Aorta (tissue), 5 donors: ENCODE results near the gene C11orf54. TPM values are rescaled to one million over a fixed set of nuclear protein-coding genes. Genes with fewer than 3 reads are reported as not detected.

Experiments used
- ATAC-seq: fragments of 200-7000 bp; cut with Tn5 transposase; one replicate; pipeline ENCODE4 v1.9.1; 2022; ENCODE audit warnings: moderate library complexity; ENCODE audit not compliant: low FRiP score
- DNase-seq, 2 donors: peaks; one replicate each; pipeline ENCODE4 v3.0.0-alpha.2; 2020
- H3K27ac ChIP-seq, 2 donors: one replicate each; pipeline ENCODE4 v1.5.1; 2013; ENCODE audit warnings: low read length in 2 of 2, mild to moderate bottlenecking in 2 of 2, moderate library complexity in 2 of 2, control low read depth in 1 of 2, inconsistent platforms in 1 of 2, low read depth in 1 of 2
- H3K27me3 ChIP-seq, 2 donors: one replicate each; pipeline ENCODE4 v1.6.1; 2013; ENCODE audit warnings: control low read depth in 1 of 2, low read length in 1 of 2, mild to moderate bottlenecking in 1 of 2, moderate library complexity in 1 of 2; ENCODE audit not compliant: insufficient read depth in 2 of 2, control insufficient read depth in 1 of 2
- H3K36me3 ChIP-seq, 2 donors: one replicate each; pipeline ENCODE4 v1.6.1; 2013; ENCODE audit warnings: control low read depth in 1 of 2, low read length in 1 of 2, mild to moderate bottlenecking in 1 of 2; ENCODE audit not compliant: insufficient read depth in 2 of 2, control insufficient read depth in 1 of 2
- H3K4me1 ChIP-seq, 2 donors: one replicate each; pipeline ENCODE4 v1.6.1; 2013; ENCODE audit warnings: low read length in 2 of 2, control low read depth in 1 of 2, mild to moderate bottlenecking in 1 of 2, moderate library complexity in 1 of 2; ENCODE audit not compliant: insufficient read depth in 2 of 2, control insufficient read depth in 1 of 2
- H3K4me3 ChIP-seq, 2 donors: one replicate each; pipeline ENCODE4 v1.5.1; 2013; ENCODE audit warnings: low read length in 2 of 2, control low read depth in 1 of 2, mild to moderate bottlenecking in 1 of 2
- H3K9me3 ChIP-seq: one replicate; pipeline ENCODE4 v1.6.1; 2013; ENCODE audit warnings: mild to moderate bottlenecking, low read length; ENCODE audit not compliant: control insufficient read depth
- WGBS, 2 donors: extraction: QIAGEN DNeasy Blood & Tissue Kit; methylation state at CpG; one replicate each; pipeline ENCODE4 v1.1.7; 2013; 5-methylcytosine and 5-hydroxymethylcytosine counted together
- intact Hi-C, 2 donors: fragments of 100-400 bp; cut with DNase I; formaldehyde crosslinking; loops; one replicate each; pipeline versions ENCODE4 v1.14.2 to v1.15.0; 2022
- polyA plus RNA-seq, 2 donors: library from polyadenylated mRNA; stranded (reverse); fragments of 200-250 nt; gene quantifications; one replicate each; pipeline ENCODE4 v1.2.3, GENCODE V29; 2013
- total RNA-seq, 2 donors: library from RNA; stranded (reverse); fragmentation: NEBNext Ultra II Directional; extraction: Animal tissue kit (Norgen Biotek cat#: 25700); gene quantifications; one replicate each; pipeline ENCODE4 v1.2.1, GENCODE V29; 2021
- donor health status: healthy with polysubstance abuse.
- donor health status: Bipolar disorder and iron deficiency.
- donor health status: DM: no; HTN: no; CAD: no.
- donor health status: DM: no; HTN: no; CAD: no.
- donor health status: DM: yes; HTN: yes; CAD: no.

Gene C11orf54
- total and polyA plus RNA-seq, 4 donors: 23.1 to 31.2 (median 28.8) TPM

DNA sequence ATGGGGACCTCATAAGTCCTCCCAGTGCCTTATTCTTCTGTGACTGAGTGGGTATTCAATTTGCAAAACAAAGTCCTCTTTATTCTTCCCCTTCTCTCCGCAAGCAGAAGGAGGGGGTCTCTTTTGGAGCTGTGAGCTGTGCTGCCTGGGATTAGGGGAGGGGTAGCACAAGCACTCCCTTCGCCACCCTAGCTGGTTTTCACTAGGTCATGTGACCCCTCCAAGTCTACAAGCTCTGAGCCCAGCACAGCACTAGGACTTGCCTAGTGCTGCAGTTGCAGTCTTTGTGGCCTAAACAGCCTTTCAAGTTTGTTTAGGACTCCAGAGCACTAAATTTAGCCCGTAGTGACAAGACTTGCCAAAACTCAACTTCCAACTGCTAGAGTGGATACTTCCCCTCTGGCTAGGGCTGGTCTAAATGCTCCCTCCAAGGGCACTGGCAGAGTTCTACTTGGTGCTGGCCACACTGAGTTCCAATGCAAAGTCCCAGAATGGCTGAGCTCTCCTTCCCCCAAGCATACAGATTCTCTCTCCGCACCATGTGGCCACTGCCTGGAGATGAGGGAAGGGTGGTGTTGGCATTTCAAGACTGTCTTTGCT, 25.6 kb upstream of the C11orf54 start:
- intact Hi-C loops: no loop called here
- Histone ChIP-seq H3K27me3 (no peaks in the 10 kb centered on the region), H3K4me1 (no peaks in the 10 kb centered on the region), H3K9me3 (no peaks in the 10 kb centered on the region), H3K4me3 (no peak overlapping the region), H3K36me3 (no peaks in the 10 kb centered on the region), H3K27ac (no peak overlapping the region)
- 83 to 85% methylated on average over 4 of the region's 4 CpGs for WGBS, 2 donors
- ATAC-seq: no peak
- no peak for DNase-seq

GRCh38 chr11:93717501-93717900, 24.0 kb upstream of the C11orf54 start:
- Histone ChIP-seq H3K36me3 (no peaks in the 10 kb centered on the region), H3K27ac (no peak overlapping the region), H3K9me3 (no peaks in the 10 kb centered on the region), H3K4me3 (no peak overlapping the region), H3K27me3 (no peaks in the 10 kb centered on the region), H3K4me1 (no peaks in the 10 kb centered on the region)
- WGBS, 2 donors: 86 to 95% methylated on average over 1 of the region's 1 CpG
- intact Hi-C loops: no loop called here
- ATAC-seq: no peak
- no peak for DNase-seq

DNA sequence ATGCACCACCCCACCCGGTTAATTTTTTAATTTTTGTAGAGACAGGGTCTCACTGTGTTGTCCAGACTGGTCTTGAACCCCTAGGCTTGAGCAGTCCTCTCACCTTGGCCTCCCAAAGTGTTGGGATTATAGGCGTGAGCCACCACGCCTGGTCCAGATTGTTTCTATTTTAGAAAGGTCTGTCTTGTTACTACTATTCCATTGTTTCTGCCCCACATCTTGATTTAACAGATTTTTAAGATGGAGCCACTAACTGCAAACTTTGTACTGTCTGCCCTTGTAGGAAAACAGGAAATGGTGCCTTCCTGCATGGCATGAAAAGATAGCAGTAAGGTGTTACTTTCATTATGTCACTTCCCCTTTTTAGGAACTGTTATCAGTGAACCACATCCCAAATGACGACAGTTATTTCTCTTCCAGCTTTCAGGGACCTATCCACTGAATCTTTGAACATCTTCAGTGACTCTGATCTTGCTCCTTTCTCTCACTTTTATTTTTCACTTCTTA, 23.4 kb upstream of the C11orf54 start:
- no peak for DNase-seq
- Histone ChIP-seq H3K4me3 (no peak overlapping the region), H3K36me3 (no peaks in the 10 kb centered on the region), H3K9me3 (no peaks in the 10 kb centered on the region), H3K27me3 (no peaks in the 10 kb centered on the region), H3K4me1 (no peaks in the 10 kb centered on the region), H3K27ac (no peak overlapping the region)
- ATAC-seq: no peak
- WGBS, 2 donors: 80 to 89% methylated on average over 4 of the region's 4 CpGs
- intact Hi-C loops: no loop called here

GRCh38 chr11:93719310-93719709, 22.2 kb upstream of the C11orf54 start:
- 94 to 95% methylated on average over 4 of the region's 4 CpGs for WGBS, 2 donors
- DNase-seq (no peak), ATAC-seq (no peak)
- H3K36me3 ChIP-seq: no peaks in the 10 kb centered on the region
- no peak overlapping the region for H3K27ac ChIP-seq
- intact Hi-C loops: no loop called here
- no peaks in the 10 kb centered on the region for H3K27me3 ChIP-seq
- H3K4me3 ChIP-seq: no peak overlapping the region
- no peaks in the 10 kb centered on the region for H3K4me1 ChIP-seq
- no peaks in the 10 kb centered on the region for H3K9me3 ChIP-seq

DNA sequence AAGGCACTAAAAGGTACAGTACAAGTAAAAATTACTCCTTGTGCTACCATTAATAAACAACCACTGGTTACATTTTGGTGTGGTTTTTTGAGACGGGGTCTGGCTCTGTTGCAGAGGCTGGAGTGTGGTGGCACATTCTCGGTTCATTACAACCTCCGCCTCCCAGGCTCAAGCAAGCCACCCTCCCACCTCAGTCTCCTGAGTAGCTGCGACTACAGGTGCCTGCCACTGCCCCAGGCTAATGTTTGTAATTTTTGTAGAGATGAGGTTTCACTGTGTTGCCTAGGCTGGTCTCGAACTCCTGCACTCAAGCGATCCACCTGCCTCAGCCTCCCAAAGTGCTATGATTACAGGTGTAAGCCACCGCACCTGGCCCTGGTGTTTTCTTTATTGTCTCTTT, 20.9 kb upstream of the C11orf54 start:
- no peaks in the 10 kb centered on the region for H3K9me3 ChIP-seq
- H3K27ac ChIP-seq: no peak overlapping the region
- no peak for ATAC-seq
- H3K36me3 ChIP-seq: no peaks in the 10 kb centered on the region
- H3K27me3 ChIP-seq: no peaks in the 10 kb centered on the region
- no peak for DNase-seq
- H3K4me1 ChIP-seq: no peaks in the 10 kb centered on the region
- no peak overlapping the region for H3K4me3 ChIP-seq
- WGBS, 2 donors: 93 to 96% methylated on average over 7 of the region's 7 CpGs
- intact Hi-C loops: no loop called here

- no peaks in the 10 kb centered on the region for H3K9me3 ChIP-seq
Observed at GRCh38 chr11:93724089-93724488, 17.4 kb upstream of the C11orf54 start.

GRCh38 chr11:93727985-93728791, 13.3 kb upstream of the C11orf54 start:
- no peaks in the 10 kb centered on the region for H3K9me3 ChIP-seq
- WGBS, 2 donors: 49 to 55% methylated on average over 4 of the region's 4 CpGs

More at GRCh38 chr11:93724089-93724488, 17.4 kb upstream of the C11orf54 start:
- H3K27ac ChIP-seq: no peak overlapping the region
- intact Hi-C loops: no loop called here
- H3K4me3 ChIP-seq: no peak overlapping the region
- H3K36me3 ChIP-seq: peaks cover 0 to 1% of the 10 kb centered on the region in 2 donors
- no peak for DNase-seq
- ATAC-seq: no peak
- H3K4me1 ChIP-seq: no peaks in the 10 kb centered on the region
- 93 to 95% methylated on average over 1 of the region's 1 CpG for WGBS, 2 donors
- H3K27me3 ChIP-seq: no peaks in the 10 kb centered on the region

GRCh38 chr11:93728792-93729128, 12.7 kb upstream of the C11orf54 start:
- H3K4me3 ChIP-seq: no peak overlapping the region

More at GRCh38 chr11:93727985-93728791, 13.3 kb upstream of the C11orf54 start:
- Histone ChIP-seq H3K4me3 (no peak overlapping the region), H3K27ac (no peak overlapping the region), H3K4me1 (no peaks in the 10 kb centered on the region), H3K36me3 (peaks cover 3% of the 10 kb centered on the region in 2 donors), H3K27me3 (no peaks in the 10 kb centered on the region)
- no peak for DNase-seq
- no peak for ATAC-seq
- intact Hi-C loops: no loop called here

GRCh38 chr11:93729129-93729616, 12.3 kb upstream of the C11orf54 start:
- Histone ChIP-seq H3K4me1 (no peaks in the 10 kb centered on the region), H3K36me3 (peaks cover 3% of the 10 kb centered on the region in 2 donors), H3K27ac (no peak overlapping the region), H3K4me3 (no peak overlapping the region), H3K27me3 (no peaks in the 10 kb centered on the region), H3K9me3 (no peaks in the 10 kb centered on the region)
- no peak for ATAC-seq
- DNase-seq: no peak
- WGBS, 2 donors: 94 to 96% methylated on average over 5 of the region's 5 CpGs
- intact Hi-C loops: no loop called here

More at GRCh38 chr11:93728792-93729128, 12.7 kb upstream of the C11orf54 start:
- intact Hi-C loops: no loop called here
- peaks cover 3% of the 10 kb centered on the region in 2 donors for H3K36me3 ChIP-seq
- H3K9me3 ChIP-seq: no peaks in the 10 kb centered on the region
- WGBS, 2 donors: 95 to 96% methylated on average over 2 of the region's 2 CpGs
- no peaks in the 10 kb centered on the region for H3K27me3 ChIP-seq
- H3K4me1 ChIP-seq: no peaks in the 10 kb centered on the region
- no peak overlapping the region for H3K27ac ChIP-seq
- DNase-seq: no peak
- no peak for ATAC-seq
